ENCODE results near the gene AMMECR1.
"Not testable (repeated sequence)": the region's sequence is repeated elsewhere in the genome, so short reads cannot be mapped to it uniquely, and the experiment has no call there.

Gene AMMECR1

DNA sequence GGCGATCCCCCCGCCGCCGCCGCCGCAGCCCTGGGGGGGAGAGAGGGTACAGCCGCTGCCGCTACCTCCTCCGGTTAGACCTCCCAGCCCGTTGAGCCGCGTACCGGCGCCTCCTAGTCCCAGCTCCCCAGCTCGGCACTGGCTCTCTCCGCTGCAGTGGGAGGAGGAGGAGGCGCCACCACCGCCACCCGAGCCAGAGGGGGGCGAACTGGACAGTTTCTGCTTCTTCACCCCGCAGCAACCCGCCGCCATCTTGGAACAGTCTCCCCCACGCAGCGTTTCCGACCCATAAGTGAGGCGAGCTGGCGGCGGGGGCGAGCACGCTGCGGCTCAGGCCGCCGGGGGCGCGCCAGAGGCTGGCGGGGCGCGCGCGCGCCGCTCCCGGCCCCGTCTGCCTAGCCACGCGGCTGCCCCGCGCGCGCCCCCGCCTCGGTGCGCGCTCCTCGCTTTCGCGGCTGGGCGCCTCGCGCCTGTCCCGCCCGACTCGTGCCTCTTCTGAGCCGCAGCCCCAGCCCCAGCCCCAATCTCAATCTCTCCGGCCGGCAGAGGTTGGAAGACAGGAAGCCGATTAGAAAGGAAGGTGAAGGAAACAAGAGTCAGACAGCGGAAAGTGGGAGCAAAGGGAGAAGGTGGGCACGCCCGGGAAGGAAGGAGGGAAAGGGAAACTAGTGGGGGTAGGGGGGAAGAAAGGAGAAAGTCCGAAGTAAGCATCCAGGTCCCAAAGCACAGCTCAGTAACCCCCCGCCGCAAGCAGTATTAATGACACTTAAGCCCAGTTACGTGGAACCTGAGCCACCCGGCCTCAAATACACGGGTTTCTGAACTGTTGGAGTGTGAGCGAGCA lies at the start of gene AMMECR1:
TSS of gene AMMECR1 (minus strand) at position 266 of the 844 bp plus-strand sequence. CDS start at position 252, 14 bp downstream.
- H3K36me3 ChIP-seq (ENCODE audit: control insufficient read depth, insufficient read depth, low read length): no peaks in the 10 kb centered on the region
- H3K27ac ChIP-seq (ENCODE audit: low read depth, low read length): peak within 1 kb of the TSS; percentile 92
- H3K27me3 ChIP-seq (ENCODE audit: control insufficient read depth, insufficient read depth, low read length): peaks cover 22% of the 10 kb centered on the region
- H3K4me1 ChIP-seq (ENCODE audit: control insufficient read depth, insufficient read depth, low read length): peaks cover 69% of the 10 kb centered on the region
- H3K9ac ChIP-seq (ENCODE audit: low read length): peak within 1 kb of the TSS; percentile 96
- H3K9me3 ChIP-seq (ENCODE audit: control insufficient read depth, insufficient read depth, low read depth, low read length): no peaks in the 10 kb centered on the region
- H3K4me3 ChIP-seq (ENCODE audit: low read depth, low read length): peak within 1 kb of the TSS; percentile 98

DNA sequence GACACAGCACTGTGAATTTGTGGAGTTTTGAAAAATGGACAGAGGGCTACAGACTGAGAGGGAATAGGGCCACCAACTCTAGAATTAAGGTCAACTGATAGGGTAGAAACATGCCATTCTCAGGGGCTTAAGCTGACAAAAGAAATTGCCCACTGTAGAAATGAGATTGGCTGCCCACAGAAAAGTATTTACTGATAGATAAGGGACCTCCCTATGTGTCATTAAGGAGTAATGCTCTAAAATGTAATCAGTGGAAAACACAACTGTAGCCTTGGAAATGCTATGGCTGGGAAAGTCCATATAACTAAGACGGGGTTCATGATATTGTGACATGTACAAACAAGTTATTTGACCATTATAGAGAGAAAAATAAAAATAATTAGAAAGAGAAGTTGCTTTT lies 45.4 kb upstream of the AMMECR1 start:
- H3K9ac ChIP-seq (ENCODE audit: low read length): no peak overlapping the region
- H3K27ac ChIP-seq (ENCODE audit: low read depth, low read length): no peak overlapping the region
- no peak overlapping the region for H3K4me3 ChIP-seq (ENCODE audit: low read depth, low read length)
- no peaks in the 10 kb centered on the region for H3K36me3 ChIP-seq (ENCODE audit: control insufficient read depth, insufficient read depth, low read length)
- peaks cover 36% of the 10 kb centered on the region; the same call in 1 of the 2 replicates for H3K27me3 ChIP-seq (ENCODE audit: control insufficient read depth, insufficient read depth, low read length)
- no peaks in the 10 kb centered on the region for H3K4me1 ChIP-seq (ENCODE audit: control insufficient read depth, insufficient read depth, low read length)
- H3K9me3 ChIP-seq (ENCODE audit: control insufficient read depth, insufficient read depth, low read depth, low read length): no peaks in the 10 kb centered on the region

DNA sequence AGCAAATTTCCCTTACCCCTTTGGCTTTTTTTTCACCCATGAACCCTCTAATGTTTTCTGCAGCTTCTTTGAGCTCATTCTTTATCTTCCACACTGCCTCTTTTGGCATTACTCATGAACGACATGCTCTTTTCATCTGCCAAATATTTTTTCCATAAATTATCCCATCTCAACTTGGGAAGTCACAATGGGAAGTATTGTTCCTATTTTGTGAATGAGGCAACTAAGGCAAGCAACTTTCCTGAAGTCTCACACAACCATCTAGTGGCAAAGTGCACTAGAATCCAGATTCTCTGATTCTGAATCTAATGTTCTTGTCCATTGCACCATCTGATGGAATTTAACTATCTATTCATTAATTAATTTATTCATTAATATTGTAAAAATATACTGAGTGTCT lies 41.4 kb upstream of the AMMECR1 start:
- no peak overlapping the region for H3K9ac ChIP-seq (ENCODE audit: low read length)
- no peaks in the 10 kb centered on the region for H3K36me3 ChIP-seq (ENCODE audit: control insufficient read depth, insufficient read depth, low read length)
- H3K27ac ChIP-seq (ENCODE audit: low read depth, low read length): no peak overlapping the region
- no peak overlapping the region for H3K4me3 ChIP-seq (ENCODE audit: low read depth, low read length)
- H3K27me3 ChIP-seq (ENCODE audit: control insufficient read depth, insufficient read depth, low read length): peaks cover 29% of the 10 kb centered on the region; the same call in 1 of the 2 replicates
- no peaks in the 10 kb centered on the region for H3K4me1 ChIP-seq (ENCODE audit: control insufficient read depth, insufficient read depth, low read length)
- H3K9me3 ChIP-seq (ENCODE audit: control insufficient read depth, insufficient read depth, low read depth, low read length): no peaks in the 10 kb centered on the region

DNA sequence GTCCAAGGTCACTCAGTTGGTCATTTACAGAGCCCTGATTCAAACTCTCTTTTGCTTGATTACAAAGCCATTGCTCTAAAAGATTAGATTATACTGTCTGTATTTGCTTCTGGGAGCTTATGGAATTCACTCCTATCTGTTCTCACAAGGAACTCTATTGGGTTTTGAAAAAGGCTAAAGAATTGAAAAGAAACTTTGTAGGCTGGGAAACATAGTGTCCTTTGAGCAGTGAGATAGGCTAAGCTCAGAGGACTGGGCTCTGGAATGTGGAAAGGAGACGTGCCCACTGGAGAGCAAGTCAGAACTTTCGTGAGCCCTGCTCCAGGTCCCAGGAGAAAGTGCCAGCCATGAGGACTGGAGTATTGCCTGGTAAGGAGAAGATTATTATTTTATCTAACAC lies 40.7 kb upstream of the AMMECR1 start, which contains the start of gene RTL9:
TSS of gene RTL9 (plus strand) at position 301 of the 400 bp plus-strand sequence. CDS start 91,770 bp downstream, outside the sequence.
- no peaks in the 10 kb centered on the region for H3K4me1 ChIP-seq (ENCODE audit: control insufficient read depth, insufficient read depth, low read length)
- H3K9ac ChIP-seq (ENCODE audit: low read length): no peak within 1 kb of the TSS
- no peak within 1 kb of the TSS for H3K27ac ChIP-seq (ENCODE audit: low read depth, low read length)
- H3K27me3 ChIP-seq (ENCODE audit: control insufficient read depth, insufficient read depth, low read length): peaks cover 25% of the 10 kb centered on the region; the same call in 1 of the 2 replicates
- no peak within 1 kb of the TSS for H3K4me3 ChIP-seq (ENCODE audit: low read depth, low read length)
- no peaks in the 10 kb centered on the region for H3K9me3 ChIP-seq (ENCODE audit: control insufficient read depth, insufficient read depth, low read depth, low read length)
- H3K36me3 ChIP-seq (ENCODE audit: control insufficient read depth, insufficient read depth, low read length): no peaks in the 10 kb centered on the region

DNA sequence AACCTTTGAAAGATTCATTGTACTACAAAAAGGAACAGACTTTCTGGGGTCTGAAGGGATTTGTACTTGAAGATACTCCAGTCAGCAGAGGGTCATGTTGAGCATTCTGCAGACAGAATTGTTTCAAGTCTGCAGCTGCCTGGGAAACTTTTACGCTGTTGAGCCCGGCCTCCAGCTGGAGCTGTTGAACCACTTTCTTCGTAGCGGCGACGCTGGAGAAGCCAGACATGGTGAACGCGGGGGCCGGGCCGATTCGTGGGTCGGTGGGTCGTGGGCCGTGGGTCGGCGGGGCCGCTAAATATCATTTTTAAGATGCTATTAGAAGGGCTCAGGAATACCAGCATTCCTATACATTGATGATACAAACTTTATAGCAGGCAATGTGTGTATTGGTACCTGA lies 28.8 kb upstream of the AMMECR1 start:
- H3K36me3 ChIP-seq (ENCODE audit: control insufficient read depth, insufficient read depth, low read length): no peaks in the 10 kb centered on the region
- no peaks in the 10 kb centered on the region for H3K4me1 ChIP-seq (ENCODE audit: control insufficient read depth, insufficient read depth, low read length)
- no peaks in the 10 kb centered on the region for H3K9me3 ChIP-seq (ENCODE audit: control insufficient read depth, insufficient read depth, low read depth, low read length)
- no peak overlapping the region for H3K27ac ChIP-seq (ENCODE audit: low read depth, low read length)
- no peak overlapping the region for H3K9ac ChIP-seq (ENCODE audit: low read length)
- peaks cover 10% of the 10 kb centered on the region; the same call in 1 of the 2 replicates for H3K27me3 ChIP-seq (ENCODE audit: control insufficient read depth, insufficient read depth, low read length)
- H3K4me3 ChIP-seq (ENCODE audit: low read depth, low read length): no peak overlapping the region

DNA sequence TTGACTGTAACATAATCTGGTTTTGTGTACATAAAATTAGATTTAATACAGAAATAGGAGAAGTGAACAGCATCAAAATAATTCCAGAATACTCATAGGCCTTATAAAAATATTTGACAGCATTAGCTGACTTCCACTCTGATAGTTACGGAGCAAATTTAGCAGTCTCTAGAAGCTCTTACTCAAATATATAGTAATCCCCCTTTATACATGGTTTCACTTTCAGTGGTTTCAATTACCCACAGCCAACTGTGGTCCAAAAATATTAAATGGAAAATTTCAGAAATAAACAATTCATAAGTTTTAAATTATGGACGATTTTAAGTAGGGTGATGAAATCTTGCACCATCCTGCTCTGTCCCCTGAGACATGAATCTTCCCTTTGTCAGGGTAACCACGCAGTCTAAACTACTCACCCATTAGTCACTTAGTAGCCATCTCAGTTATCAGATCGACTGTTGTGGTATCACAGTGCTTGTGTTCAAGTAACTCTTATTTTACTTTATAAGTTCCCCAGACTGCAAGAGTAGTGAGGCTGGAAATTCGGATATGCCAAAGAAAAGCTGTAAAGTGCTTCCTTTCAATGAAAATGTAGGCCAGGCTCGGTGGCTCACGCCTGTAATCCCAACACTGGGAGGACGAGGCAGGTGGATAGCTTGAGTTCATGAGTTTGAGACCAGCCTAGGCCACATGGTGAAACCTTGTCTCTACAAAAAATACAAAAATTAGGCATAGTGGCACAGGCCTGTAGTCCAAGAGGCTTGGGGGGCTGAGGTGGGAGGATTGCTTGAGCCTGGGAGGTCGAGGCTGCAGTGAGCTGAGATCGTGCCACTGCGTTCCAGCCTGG lies 23.5 kb upstream of the AMMECR1 start:
- Histone ChIP-seq H3K27me3 (ENCODE audit: control insufficient read depth, insufficient read depth, low read length) (no peaks in the 10 kb centered on the region; the same call in 1 of the 2 replicates), H3K9ac (ENCODE audit: low read length) (no peak overlapping the region), H3K9me3 (ENCODE audit: control insufficient read depth, insufficient read depth, low read depth, low read length) (no peaks in the 10 kb centered on the region), H3K27ac (ENCODE audit: low read depth, low read length) (no peak overlapping the region), H3K36me3 (ENCODE audit: control insufficient read depth, insufficient read depth, low read length) (no peaks in the 10 kb centered on the region), H3K4me3 (ENCODE audit: low read depth, low read length) (no peak overlapping the region), H3K4me1 (ENCODE audit: control insufficient read depth, insufficient read depth, low read length) (no peaks in the 10 kb centered on the region)

DNA sequence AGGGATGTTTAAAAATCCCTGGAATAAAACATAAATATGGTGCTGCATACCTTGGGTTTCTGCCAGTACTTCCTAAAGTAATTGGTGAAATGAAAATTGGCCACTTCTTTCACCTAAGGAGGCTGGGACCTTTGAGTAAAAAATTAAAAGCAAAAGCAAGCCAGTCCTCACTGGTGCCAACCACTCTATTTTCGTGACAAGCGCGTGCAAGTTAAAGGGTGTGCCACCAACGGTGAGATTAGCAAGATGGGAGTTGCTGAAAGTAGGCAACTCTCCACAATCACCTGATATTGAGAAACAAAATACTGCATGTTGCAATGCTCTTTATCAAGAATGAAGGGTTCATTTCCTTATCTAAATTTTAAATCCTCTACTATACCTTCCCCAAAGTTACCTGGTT lies 21.1 kb upstream of the AMMECR1 start:
- peaks cover 7% of the 10 kb centered on the region; the same call in 1 of the 2 replicates for H3K27me3 ChIP-seq (ENCODE audit: control insufficient read depth, insufficient read depth, low read length)
- H3K27ac ChIP-seq (ENCODE audit: low read depth, low read length): no peak overlapping the region
- no peaks in the 10 kb centered on the region for H3K36me3 ChIP-seq (ENCODE audit: control insufficient read depth, insufficient read depth, low read length)
- no peaks in the 10 kb centered on the region for H3K4me1 ChIP-seq (ENCODE audit: control insufficient read depth, insufficient read depth, low read length)
- no peak overlapping the region for H3K9ac ChIP-seq (ENCODE audit: low read length)
- H3K4me3 ChIP-seq (ENCODE audit: low read depth, low read length): no peak overlapping the region
- H3K9me3 ChIP-seq (ENCODE audit: control insufficient read depth, insufficient read depth, low read depth, low read length): no peaks in the 10 kb centered on the region

DNA sequence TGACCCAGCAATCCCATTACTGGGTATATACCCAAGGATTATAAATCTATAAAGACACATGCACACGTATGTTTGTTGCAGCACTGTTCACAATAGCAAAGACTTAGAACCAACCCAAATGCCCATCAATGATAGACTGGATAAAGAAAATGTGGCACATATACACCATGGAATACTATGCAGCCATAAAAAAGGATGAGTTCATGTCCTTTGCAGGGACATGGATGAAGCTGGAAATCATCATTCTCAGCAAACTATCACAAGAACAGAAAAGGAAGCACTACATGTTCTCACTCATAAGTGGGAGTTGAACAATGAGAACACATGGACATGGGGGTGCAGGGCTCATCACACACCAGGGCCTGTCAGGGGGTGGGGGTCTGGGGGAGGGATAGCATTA lies 15.6 kb upstream of the AMMECR1 start:
- H3K4me1 ChIP-seq (ENCODE audit: control insufficient read depth, insufficient read depth, low read length); H3K4me3 ChIP-seq (ENCODE audit: low read depth, low read length); H3K9me3 ChIP-seq (ENCODE audit: control insufficient read depth, insufficient read depth, low read depth, low read length); H3K27me3 ChIP-seq (ENCODE audit: control insufficient read depth, insufficient read depth, low read length); H3K9ac ChIP-seq (ENCODE audit: low read length); H3K36me3 ChIP-seq (ENCODE audit: control insufficient read depth, insufficient read depth, low read length); H3K27ac ChIP-seq (ENCODE audit: low read depth, low read length): not testable (repeated sequence)

DNA sequence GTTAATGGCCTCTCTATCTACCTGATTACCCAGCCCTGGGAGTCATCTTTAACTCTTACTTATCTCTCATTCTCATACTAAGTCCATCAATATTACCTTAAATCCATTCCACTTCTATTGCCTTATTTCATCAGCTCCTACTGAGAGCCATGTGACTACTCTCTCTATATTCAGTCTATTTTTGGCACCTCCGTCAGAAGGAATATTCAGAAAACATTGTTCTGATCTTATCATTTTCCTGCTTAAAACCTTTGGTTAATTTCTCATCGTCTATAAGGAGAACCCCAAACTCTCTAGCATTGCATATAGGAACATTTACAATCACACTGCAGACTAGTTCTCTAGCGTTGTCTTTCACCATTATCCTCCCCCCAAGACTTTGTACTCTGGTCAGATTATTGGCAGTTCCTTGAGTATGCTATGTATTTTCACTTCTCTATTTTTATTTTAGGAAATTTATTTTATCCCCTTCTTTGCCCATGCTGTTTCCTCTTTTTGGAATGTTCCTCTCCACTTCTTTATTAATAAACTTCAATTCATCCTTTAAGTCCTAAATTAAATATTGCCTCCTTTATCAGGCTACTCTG lies 13.7 kb upstream of the AMMECR1 start:
- H3K27ac ChIP-seq (ENCODE audit: low read depth, low read length): no peak overlapping the region
- no peak overlapping the region for H3K4me3 ChIP-seq (ENCODE audit: low read depth, low read length)
- H3K36me3 ChIP-seq (ENCODE audit: control insufficient read depth, insufficient read depth, low read length): no peaks in the 10 kb centered on the region
- H3K9ac ChIP-seq (ENCODE audit: low read length): no peak overlapping the region
- peaks cover 7% of the 10 kb centered on the region; the same call in 1 of the 2 replicates for H3K27me3 ChIP-seq (ENCODE audit: control insufficient read depth, insufficient read depth, low read length)
- H3K4me1 ChIP-seq (ENCODE audit: control insufficient read depth, insufficient read depth, low read length): no peaks in the 10 kb centered on the region
- no peaks in the 10 kb centered on the region for H3K9me3 ChIP-seq (ENCODE audit: control insufficient read depth, insufficient read depth, low read depth, low read length)

DNA sequence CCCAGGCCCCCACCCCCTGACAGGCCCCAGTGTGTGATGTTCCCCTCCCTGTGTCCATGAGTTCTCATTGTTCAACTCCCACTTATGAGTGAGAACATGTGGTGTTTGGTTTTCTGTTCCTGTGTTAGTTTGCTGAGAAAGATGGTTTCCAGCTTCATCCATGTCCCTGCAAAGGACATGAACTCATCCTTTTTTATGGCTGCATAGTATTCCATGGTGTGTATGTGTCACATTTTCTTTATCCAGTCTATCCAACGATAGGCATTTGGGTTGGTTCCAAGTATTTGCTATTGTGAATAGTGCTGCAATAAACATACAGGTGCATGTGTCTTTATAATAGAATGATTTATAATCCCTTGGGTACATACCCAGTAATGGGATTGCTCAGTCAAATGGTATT lies 10.7 kb upstream of the AMMECR1 start:
- not testable (repeated sequence) for H3K27ac ChIP-seq (ENCODE audit: low read depth, low read length); H3K9ac ChIP-seq (ENCODE audit: low read length); H3K27me3 ChIP-seq (ENCODE audit: control insufficient read depth, insufficient read depth, low read length); H3K9me3 ChIP-seq (ENCODE audit: control insufficient read depth, insufficient read depth, low read depth, low read length); H3K4me1 ChIP-seq (ENCODE audit: control insufficient read depth, insufficient read depth, low read length); H3K4me3 ChIP-seq (ENCODE audit: low read depth, low read length); H3K36me3 ChIP-seq (ENCODE audit: control insufficient read depth, insufficient read depth, low read length)
